ENCODE results near the gene NAV3. TPM values are rescaled to one million over a fixed set of nuclear protein-coding genes. Genes with fewer than 3 reads are reported as not detected.

NAV3 gene
- total RNA-seq = 16.3 and 21.4 TPM in 2 replicates

GRCh38 chr12:77830583-77831351 lies at the start of gene NAV3:
Gene NAV3, plus strand, starts transcription at chr12:77830894. Its CDS starts 568 bp downstream, at chr12:77831462.

